Medulla oblongata (tissue), 1 donor: ENCODE results near the gene FAM174B.

Source experiments
- DNase-seq: peaks from one replicate; pipeline ENCODE4 v3.0.0-alpha.2; 2015; ENCODE audit errors: extremely low spot score

Gene FAM174B

GRCh38 chr15:92655178-92655995 is at the start of gene FAM174B:
FAM174B (minus strand) TSS chr15:92655775.
- no peak for DNase-seq

- no peak for DNase-seq
Measured at GRCh38 chr15:92696096-92696495, 40.5 kb upstream of the FAM174B start.

GRCh38 chr15:92693691-92694331 is 38.2 kb upstream of the FAM174B start:
- DNase-seq = peak; percentile 37

GRCh38 chr15:92690395-92690794 is 34.8 kb upstream of the FAM174B start:
- no peak for DNase-seq

- no peak for DNase-seq
Measured at GRCh38 chr15:92687746-92688145, 32.2 kb upstream of the FAM174B start.

GRCh38 chr15:92687195-92687602 is 31.6 kb upstream of the FAM174B start:
- DNase-seq = no peak

GRCh38 chr15:92683511-92683834 is 27.9 kb upstream of the FAM174B start:
- DNase-seq = peak; percentile 56

GRCh38 chr15:92682741-92683510 is 27.4 kb upstream of the FAM174B start:
- no peak for DNase-seq

GRCh38 chr15:92681141-92681631 is 25.6 kb upstream of the FAM174B start:
- DNase-seq = no peak

- DNase-seq = no peak
Measured at GRCh38 chr15:92677999-92678398, 22.4 kb upstream of the FAM174B start.

- DNase-seq = no peak
Measured at GRCh38 chr15:92676561-92676960, 21.0 kb upstream of the FAM174B start.

- DNase-seq = no peak
Measured at GRCh38 chr15:92675485-92675884, 19.9 kb upstream of the FAM174B start.

GRCh38 chr15:92674347-92674746 is 18.8 kb upstream of the FAM174B start:
- DNase-seq = no peak

GRCh38 chr15:92672102-92672501 is 16.5 kb upstream of the FAM174B start:
- DNase-seq = no peak

GRCh38 chr15:92671406-92671805 is 15.8 kb upstream of the FAM174B start:
- DNase-seq = no peak

GRCh38 chr15:92670621-92671020 is 15.0 kb upstream of the FAM174B start:
- no peak for DNase-seq

GRCh38 chr15:92669432-92669831 is 13.9 kb upstream of the FAM174B start:
- DNase-seq = no peak

- DNase-seq = no peak
Measured at GRCh38 chr15:92668620-92669019, 13.0 kb upstream of the FAM174B start.

GRCh38 chr15:92667970-92668485 is 12.5 kb upstream of the FAM174B start:
- DNase-seq = no peak

- DNase-seq = no peak
Measured at GRCh38 chr15:92667287-92667904, 11.8 kb upstream of the FAM174B start.

- DNase-seq = no peak
Measured at GRCh38 chr15:92666780-92667179, 11.2 kb upstream of the FAM174B start.

- no peak for DNase-seq
Measured at GRCh38 chr15:92665100-92665555, 9.6 kb upstream of the FAM174B start.
